ENCODE results near the gene UST. TPM values are rescaled to one million over a fixed set of nuclear protein-coding genes. Genes with fewer than 3 reads are reported as not detected.

Gene UST
- polyA plus RNA-seq, 3 donors = 9.9 to 12.9 (median 10.8) TPM

- DNase-seq (ENCODE audit: extremely low read depth in 1 of 11, low read depth in 9 of 11, low spot score in 4 of 11) = no peak
Measured at GRCh38 chr6:148789948-148790347, 43.1 kb downstream of the UST start.

GRCh38 chr6:148790404-148790803 is 43.6 kb downstream of the UST start:
- no peak for DNase-seq (ENCODE audit: extremely low read depth in 1 of 11, low read depth in 9 of 11, low spot score in 4 of 11)

GRCh38 chr6:148790817-148791216 is 44.0 kb downstream of the UST start:
- peak in 1 of 11 donors; percentile 11 for DNase-seq (ENCODE audit: extremely low read depth in 1 of 11, low read depth in 9 of 11, low spot score in 4 of 11)

- no peak for DNase-seq (ENCODE audit: extremely low read depth in 1 of 11, low read depth in 9 of 11, low spot score in 4 of 11)
Measured at GRCh38 chr6:148791372-148791771, 44.5 kb downstream of the UST start.

- DNase-seq (ENCODE audit: extremely low read depth in 1 of 11, low read depth in 9 of 11, low spot score in 4 of 11) = no peak
Measured at GRCh38 chr6:148793721-148794120, 46.9 kb downstream of the UST start.

GRCh38 chr6:148794797-148795196 is 48.0 kb downstream of the UST start:
- DNase-seq (ENCODE audit: extremely low read depth in 1 of 11, low read depth in 9 of 11, low spot score in 4 of 11) = no peak

GRCh38 chr6:148795563-148795962 is 48.7 kb downstream of the UST start:
- DNase-seq (ENCODE audit: extremely low read depth in 1 of 11, low read depth in 9 of 11, low spot score in 4 of 11) = no peak

- no peak for DNase-seq (ENCODE audit: extremely low read depth in 1 of 11, low read depth in 9 of 11, low spot score in 4 of 11)
Measured at GRCh38 chr6:148799647-148800046, 52.8 kb downstream of the UST start.

- DNase-seq (ENCODE audit: extremely low read depth in 1 of 11, low read depth in 9 of 11, low spot score in 4 of 11) = no peak
Measured at GRCh38 chr6:148800536-148800935, 53.7 kb downstream of the UST start.

GRCh38 chr6:148803979-148804378 is 57.1 kb downstream of the UST start:
- DNase-seq (ENCODE audit: extremely low read depth in 1 of 11, low read depth in 9 of 11, low spot score in 4 of 11) = no peak

GRCh38 chr6:148805777-148806176 is 58.9 kb downstream of the UST start:
- DNase-seq (ENCODE audit: extremely low read depth in 1 of 11, low read depth in 9 of 11, low spot score in 4 of 11) = no peak

- DNase-seq (ENCODE audit: extremely low read depth in 1 of 11, low read depth in 9 of 11, low spot score in 4 of 11) = no peak
Measured at GRCh38 chr6:148807784-148808183, 61.0 kb downstream of the UST start.

- no peak for DNase-seq (ENCODE audit: extremely low read depth in 1 of 11, low read depth in 9 of 11, low spot score in 4 of 11)
Measured at GRCh38 chr6:148808786-148809304, 62.0 kb downstream of the UST start.

GRCh38 chr6:148811459-148811858 is 64.6 kb downstream of the UST start:
- no peak for DNase-seq (ENCODE audit: extremely low read depth in 1 of 11, low read depth in 9 of 11, low spot score in 4 of 11)

- no peak for DNase-seq (ENCODE audit: extremely low read depth in 1 of 11, low read depth in 9 of 11, low spot score in 4 of 11)
Measured at GRCh38 chr6:148814082-148814790, 67.4 kb downstream of the UST start.

GRCh38 chr6:148814869-148815268 is 68.0 kb downstream of the UST start:
- DNase-seq (ENCODE audit: extremely low read depth in 1 of 11, low read depth in 9 of 11, low spot score in 4 of 11) = no peak

GRCh38 chr6:148816117-148816516 is 69.3 kb downstream of the UST start:
- DNase-seq (ENCODE audit: extremely low read depth in 1 of 11, low read depth in 9 of 11, low spot score in 4 of 11) = no peak

- DNase-seq (ENCODE audit: extremely low read depth in 1 of 11, low read depth in 9 of 11, low spot score in 4 of 11) = no peak
Measured at GRCh38 chr6:148817689-148818088, 70.9 kb downstream of the UST start.

- DNase-seq (ENCODE audit: extremely low read depth in 1 of 11, low read depth in 9 of 11, low spot score in 4 of 11) = no peak
Measured at GRCh38 chr6:148818939-148819575, 72.2 kb downstream of the UST start.

GRCh38 chr6:148819852-148820251 is 73.0 kb downstream of the UST start:
- no peak for DNase-seq (ENCODE audit: extremely low read depth in 1 of 11, low read depth in 9 of 11, low spot score in 4 of 11)

- DNase-seq (ENCODE audit: extremely low read depth in 1 of 11, low read depth in 9 of 11, low spot score in 4 of 11) = no peak
Measured at GRCh38 chr6:148822819-148823218, 76.0 kb downstream of the UST start.
